ENCODE results near the gene USP36. TPM values are rescaled to one million over a fixed set of nuclear protein-coding genes. Genes with fewer than 3 reads are reported as not detected.

USP36 gene
- total and polyA plus RNA-seq, 9 of the 15 experiments (the other 6 are each of a cell fraction or from before 2014, with no cell fraction given), result 6.4 to 72.8 (median 22.5) TPM

- TF ChIP-seq TAF9B (IDR thresholded peaks at IDR 0.05; ENCODE audit: partially characterized antibody) (peak; percentile 83), TOE1 (IDR thresholded peaks at IDR 0.05; ENCODE audit: borderline replicate concordance) (peak; percentile 98), TOE1 (CRISPR knock-in tag; IDR thresholded peaks at IDR 0.05; ENCODE audit: borderline replicate concordance, low read depth) (no peak; the same call in 1 of the 2 replicates), NR0B1 (IDR thresholded peaks at IDR 0.05; ENCODE audit: partially characterized antibody) (no peak), ZNF217 (CRISPR knock-in tag; IDR thresholded peaks at IDR 0.05) (no peak), TAF15 (IDR thresholded peaks at IDR 0.05; ENCODE audit: low read depth, low read length) (no peak), CREBBP (IDR thresholded peaks at IDR 0.05; ENCODE audit: low read depth, low read length) (no peak), NFATC3 (IDR thresholded peaks at IDR 0.05) (no peak), TFAM (CRISPR knock-in tag; conservative IDR thresholded peaks at IDR 0.05) (no peak), THRAP3 (IDR thresholded peaks at IDR 0.05; ENCODE audit: borderline replicate concordance) (no peak), GATAD2A (IDR thresholded peaks at IDR 0.05) (peak; percentile 31; the same call in 1 of the 2 replicates), MEF2A (IDR thresholded peaks at IDR 0.05; ENCODE audit: control insufficient read depth, low read depth, low read length) (no peak), POLR2H (tag; IDR thresholded peaks at IDR 0.05; ENCODE audit: low read depth) (0 out of 2 replicates have a peak, but pooled peaks have one; percentile 38), MEF2D (tag; conservative IDR thresholded peaks at IDR 0.05; ENCODE audit: low read depth) (no peak), ASH1L (IDR thresholded peaks at IDR 0.05; ENCODE audit: borderline replicate concordance, low read depth, partially characterized antibody) (no peak), TGIF2 (CRISPR knock-in tag; IDR thresholded peaks at IDR 0.05) (no peak), KDM4B (IDR thresholded peaks at IDR 0.05; ENCODE audit: borderline replicate concordance in 2 of 2, low read depth in 1 of 2) (peak in 1 of 2 experiments; percentile 27; a peak in 1 of 4 replicates), SMARCC2 (IDR thresholded peaks at IDR 0.05; ENCODE audit: low read depth) (no peak), E2F8 (IDR thresholded peaks at IDR 0.05; ENCODE audit: low read depth, partially characterized antibody) (peak; percentile 92), ZNF124 (CRISPR knock-in tag; IDR thresholded peaks at IDR 0.05) (no peak), BCL6 (CRISPR knock-in tag; IDR thresholded peaks at IDR 0.05) (no peak), ZNF696 (CRISPR knock-in tag; conservative IDR thresholded peaks at IDR 0.05) (no peak), KLF6 (CRISPR knock-in tag; IDR thresholded peaks at IDR 0.05; ENCODE audit: borderline replicate concordance) (0 out of 2 replicates have a peak, but pooled peaks have one; percentile 54)
- TF ChIP-seq, protein P1, sequence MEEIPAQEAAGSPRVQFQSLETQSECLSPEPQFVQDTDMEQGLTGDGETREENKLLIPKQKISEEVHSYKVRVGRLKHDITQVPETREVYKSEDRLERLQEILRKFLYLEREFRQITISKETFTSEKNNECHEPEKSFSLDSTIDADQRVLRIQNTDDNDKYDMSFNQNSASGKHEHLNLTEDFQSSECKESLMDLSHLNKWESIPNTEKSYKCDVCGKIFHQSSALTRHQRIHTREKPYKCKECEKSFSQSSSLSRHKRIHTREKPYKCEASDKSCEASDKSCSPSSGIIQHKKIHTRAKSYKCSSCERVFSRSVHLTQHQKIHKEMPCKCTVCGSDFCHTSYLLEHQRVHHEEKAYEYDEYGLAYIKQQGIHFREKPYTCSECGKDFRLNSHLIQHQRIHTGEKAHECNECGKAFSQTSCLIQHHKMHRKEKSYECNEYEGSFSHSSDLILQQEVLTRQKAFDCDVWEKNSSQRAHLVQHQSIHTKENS (CRISPR knock-in tag; IDR thresholded peaks at IDR 0.05), result no peak
Observed at GRCh38 chr17:78840780-78841611, at the start of gene USP36 (continued).

Measured in K562 (cell line).